HFFc6 (cell line): ENCODE results near the gene TP73. TPM values are rescaled to one million over a fixed set of nuclear protein-coding genes. Genes with fewer than 3 reads are reported as not detected.

Experiments
- DNase-seq: peaks from one replicate; pipeline ENCODE4 v3.0.0-alpha.2; 2018
- H3K27ac Mint-ChIP-seq: 2 replicates; pipeline ENCODE4 v1.8.0; 2020; ENCODE audit warnings: mild to moderate bottlenecking, mixed read lengths
- H3K27me3 Mint-ChIP-seq: 2 replicates; pipeline ENCODE4 v1.8.0; 2021; ENCODE audit warnings: mild to moderate bottlenecking, moderate library complexity, mixed read lengths; ENCODE audit not compliant: insufficient read depth
- H3K36me3 Mint-ChIP-seq: 2 replicates; pipeline ENCODE4 v1.8.0; 2021; ENCODE audit warnings: low read depth, mixed read lengths
- H3K4me1 Mint-ChIP-seq: 2 replicates; pipeline ENCODE4 v1.8.0; 2020; ENCODE audit warnings: low read depth, mixed read lengths
- H3K4me3 Mint-ChIP-seq: 2 replicates; pipeline ENCODE4 v1.8.0; 2020; ENCODE audit warnings: mild to moderate bottlenecking, moderate library complexity, mixed read lengths
- H3K9me3 Mint-ChIP-seq: 2 replicates; pipeline ENCODE4 v1.8.0; 2020; ENCODE audit warnings: mild to moderate bottlenecking, mixed read lengths
- total RNA-seq, 6 experiments: library from RNA; stranded (reverse); fragmentation: NEBNext Ultra II Directional; extraction: Animal tissue kit (Norgen Biotek cat#: 25700); gene quantifications; 2 replicates in 1 of 6; 3 replicates in 5 of 6; pipeline ENCODE4 v1.2.3, GENCODE V29; 2021
- TF ChIP-seq, protein P1 (sequence below): fragments of 200-600 bp; sonication (generic); IDR thresholded peaks from 2 replicates; pipeline ENCODE4 v1.5.0; 2021; ENCODE audit warnings: antibody characterized with exemption, mild to moderate bottlenecking

TP73 gene
- total RNA-seq, 6 experiments from 2014 or later, result not detected

DNA sequence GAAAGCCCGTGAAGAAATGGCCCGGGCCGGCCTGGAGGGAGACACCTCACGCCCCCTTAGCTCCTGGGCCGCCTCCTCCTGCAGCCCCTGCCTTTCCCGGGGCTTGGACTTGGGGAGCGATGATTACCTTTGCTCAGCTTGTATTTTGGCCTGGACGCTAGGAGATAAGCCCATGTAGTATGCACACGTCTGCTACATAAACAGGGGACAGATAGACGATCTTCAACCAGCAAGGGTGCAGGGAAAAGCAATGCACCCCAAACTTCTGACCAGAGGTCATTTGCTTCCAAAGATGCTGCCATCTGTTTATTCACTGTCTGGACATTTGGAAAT is 936 bp downstream of the TP73 start:
- TF ChIP-seq, protein P1, sequence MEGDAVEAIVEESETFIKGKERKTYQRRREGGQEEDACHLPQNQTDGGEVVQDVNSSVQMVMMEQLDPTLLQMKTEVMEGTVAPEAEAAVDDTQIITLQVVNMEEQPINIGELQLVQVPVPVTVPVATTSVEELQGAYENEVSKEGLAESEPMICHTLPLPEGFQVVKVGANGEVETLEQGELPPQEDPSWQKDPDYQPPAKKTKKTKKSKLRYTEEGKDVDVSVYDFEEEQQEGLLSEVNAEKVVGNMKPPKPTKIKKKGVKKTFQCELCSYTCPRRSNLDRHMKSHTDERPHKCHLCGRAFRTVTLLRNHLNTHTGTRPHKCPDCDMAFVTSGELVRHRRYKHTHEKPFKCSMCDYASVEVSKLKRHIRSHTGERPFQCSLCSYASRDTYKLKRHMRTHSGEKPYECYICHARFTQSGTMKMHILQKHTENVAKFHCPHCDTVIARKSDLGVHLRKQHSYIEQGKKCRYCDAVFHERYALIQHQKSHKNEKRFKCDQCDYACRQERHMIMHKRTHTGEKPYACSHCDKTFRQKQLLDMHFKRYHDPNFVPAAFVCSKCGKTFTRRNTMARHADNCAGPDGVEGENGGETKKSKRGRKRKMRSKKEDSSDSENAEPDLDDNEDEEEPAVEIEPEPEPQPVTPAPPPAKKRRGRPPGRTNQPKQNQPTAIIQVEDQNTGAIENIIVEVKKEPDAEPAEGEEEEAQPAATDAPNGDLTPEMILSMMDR, result no peak
- no peak overlapping the region for H3K27ac Mint-ChIP-seq
- H3K4me1 Mint-ChIP-seq, result peaks cover 11% of the 10 kb centered on the region
- no peaks in the 10 kb centered on the region for H3K36me3 Mint-ChIP-seq
- H3K9me3 Mint-ChIP-seq, result no peaks in the 10 kb centered on the region
- no peak overlapping the region for H3K4me3 Mint-ChIP-seq
- H3K27me3 Mint-ChIP-seq, result peaks cover 55% of the 10 kb centered on the region
- no peak for DNase-seq

DNA sequence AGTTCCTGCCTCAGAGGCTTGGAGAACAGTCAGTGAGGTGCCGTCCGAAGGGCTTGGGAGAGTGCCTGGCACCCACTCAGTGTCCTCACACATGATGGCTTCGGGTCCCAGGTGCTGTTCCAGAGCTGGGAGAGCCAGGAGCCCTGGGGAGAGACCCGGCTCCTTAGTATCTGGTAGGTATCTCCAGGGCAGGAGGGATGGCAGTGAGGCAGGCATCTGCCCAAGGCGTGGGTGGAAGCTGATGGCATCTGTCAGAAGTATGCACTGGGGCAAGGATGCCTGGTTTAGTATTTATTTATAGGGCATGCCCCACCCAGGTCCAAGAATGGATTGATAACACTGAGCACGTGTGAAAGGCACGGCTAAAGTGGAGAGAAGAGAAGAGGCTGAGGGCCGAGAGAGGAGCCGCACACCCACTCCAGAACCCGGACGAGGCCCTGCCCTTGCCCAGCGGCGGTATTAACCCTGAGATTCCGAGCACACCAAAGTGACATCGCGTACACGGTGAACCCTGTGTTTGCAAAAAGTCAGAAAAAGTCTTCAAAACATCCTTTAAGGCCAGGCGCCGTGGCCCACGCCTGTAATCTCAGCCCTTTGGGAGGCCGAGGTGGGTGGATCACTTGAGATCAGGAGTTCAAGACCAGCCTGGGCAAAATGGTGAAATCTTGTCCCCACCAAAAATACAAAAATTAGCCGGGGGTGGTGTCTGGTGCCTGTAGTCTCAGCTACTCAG is 2.4 kb downstream of the TP73 start:
- Mint-ChIP-seq H3K9me3 (no peaks in the 10 kb centered on the region), H3K27me3 (peaks cover 61% of the 10 kb centered on the region), H3K4me3 (no peak overlapping the region), H3K4me1 (no peaks in the 10 kb centered on the region), H3K27ac (no peak overlapping the region), H3K36me3 (no peaks in the 10 kb centered on the region)
- DNase-seq, result no peak
- TF ChIP-seq, protein P1, result no peak

DNA sequence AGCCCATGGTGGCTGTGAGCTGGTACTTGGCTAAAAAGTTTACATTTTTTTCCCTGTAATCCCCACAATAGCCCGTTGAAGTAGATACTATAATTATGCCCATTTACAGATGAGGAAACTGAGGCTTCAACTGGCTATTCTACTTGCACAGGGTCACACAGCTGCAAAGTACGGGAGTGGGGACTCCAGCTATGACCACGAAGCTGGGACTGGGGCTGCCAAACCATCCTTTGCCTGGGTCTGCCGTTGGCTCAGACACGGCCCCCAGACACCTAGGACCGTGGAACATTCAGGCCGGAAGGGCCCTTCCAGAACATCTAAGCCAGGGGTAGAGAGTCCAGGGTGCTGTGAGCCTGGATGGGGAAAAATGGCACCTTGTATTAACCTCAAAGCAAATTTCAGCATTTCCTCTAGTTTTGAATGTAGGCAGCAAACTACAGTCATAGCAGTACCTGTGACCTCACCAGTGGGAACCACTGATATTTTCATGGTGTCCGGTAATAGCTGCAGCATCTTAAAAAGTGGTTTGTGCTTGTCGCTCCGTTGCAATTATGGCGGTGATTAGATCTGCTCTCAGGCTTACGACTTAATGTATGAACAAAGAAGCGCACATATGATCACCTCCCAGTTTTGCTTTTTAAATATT is 4.3 kb downstream of the TP73 start:
- TF ChIP-seq, protein P1, result no peak
- Mint-ChIP-seq H3K27me3 (peaks cover 49% of the 10 kb centered on the region), H3K36me3 (no peaks in the 10 kb centered on the region), H3K27ac (no peak overlapping the region), H3K9me3 (no peaks in the 10 kb centered on the region), H3K4me3 (no peak overlapping the region), H3K4me1 (no peaks in the 10 kb centered on the region)
- DNase-seq, result no peak

DNA sequence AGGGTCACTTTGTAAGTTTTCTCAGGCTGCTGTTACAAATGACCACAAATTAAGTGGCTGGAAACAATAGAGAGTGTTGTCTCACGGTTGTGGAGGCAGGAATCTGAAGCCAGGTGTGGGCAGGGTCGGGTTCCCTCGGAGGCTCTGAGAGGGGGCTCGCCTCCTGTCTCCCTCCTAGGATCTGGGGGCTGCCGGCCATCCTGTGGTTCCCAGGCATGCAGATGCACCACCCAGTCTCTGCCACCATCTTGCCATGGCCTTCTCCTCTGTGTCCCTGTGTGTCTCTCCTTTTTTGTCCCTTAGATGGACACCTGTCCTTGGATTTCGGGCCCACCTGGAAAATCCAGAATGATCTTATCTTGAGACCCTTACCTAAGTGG is 4.8 kb downstream of the TP73 start:
- TF ChIP-seq, protein P1, result no peak
- H3K36me3 Mint-ChIP-seq, result no peaks in the 10 kb centered on the region
- H3K4me1 Mint-ChIP-seq, result no peaks in the 10 kb centered on the region
- DNase-seq, result no peak
- no peaks in the 10 kb centered on the region for H3K9me3 Mint-ChIP-seq
- peaks cover 47% of the 10 kb centered on the region for H3K27me3 Mint-ChIP-seq
- H3K27ac Mint-ChIP-seq, result no peak overlapping the region
- H3K4me3 Mint-ChIP-seq, result no peak overlapping the region

DNA sequence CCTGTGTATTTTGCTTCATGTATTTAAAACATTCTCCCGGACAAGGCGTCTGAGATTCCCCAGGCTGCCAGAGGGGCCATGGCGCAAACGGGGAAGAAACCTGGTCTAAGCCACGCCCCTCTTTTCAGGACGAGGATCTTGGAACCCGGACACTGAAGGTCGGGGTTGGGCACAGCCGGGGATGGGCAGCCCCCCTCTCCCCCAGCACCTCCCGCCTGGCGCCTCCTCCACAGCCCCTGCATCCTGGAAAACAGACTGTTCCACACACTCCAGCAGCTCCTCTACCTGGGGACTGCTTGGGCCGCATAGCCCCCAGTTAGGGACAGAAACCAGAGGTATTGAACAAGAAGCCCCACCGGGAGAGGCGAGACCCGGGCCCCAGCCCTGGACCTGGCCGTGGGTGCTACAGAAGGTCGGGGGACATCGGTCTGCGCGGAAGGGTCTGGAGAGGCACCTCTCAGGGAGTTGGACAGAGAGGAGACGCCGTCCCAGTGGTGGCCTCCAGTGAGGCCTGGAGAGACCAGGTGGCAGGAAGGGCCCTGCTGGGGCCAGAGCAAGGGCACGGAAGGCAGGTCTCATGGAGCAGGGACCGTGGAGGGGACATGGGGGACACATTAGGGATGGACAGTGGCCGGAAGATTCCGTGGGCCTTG is 5.4 kb downstream of the TP73 start:
- Mint-ChIP-seq H3K27me3 (peaks cover 47% of the 10 kb centered on the region), H3K9me3 (no peaks in the 10 kb centered on the region), H3K4me1 (no peaks in the 10 kb centered on the region), H3K4me3 (no peak overlapping the region), H3K36me3 (no peaks in the 10 kb centered on the region), H3K27ac (no peak overlapping the region)
- DNase-seq, result no peak
- TF ChIP-seq, protein P1, result no peak
